ENCODE data around the gene LUZP1.

The LUZP1 gene

DNA sequence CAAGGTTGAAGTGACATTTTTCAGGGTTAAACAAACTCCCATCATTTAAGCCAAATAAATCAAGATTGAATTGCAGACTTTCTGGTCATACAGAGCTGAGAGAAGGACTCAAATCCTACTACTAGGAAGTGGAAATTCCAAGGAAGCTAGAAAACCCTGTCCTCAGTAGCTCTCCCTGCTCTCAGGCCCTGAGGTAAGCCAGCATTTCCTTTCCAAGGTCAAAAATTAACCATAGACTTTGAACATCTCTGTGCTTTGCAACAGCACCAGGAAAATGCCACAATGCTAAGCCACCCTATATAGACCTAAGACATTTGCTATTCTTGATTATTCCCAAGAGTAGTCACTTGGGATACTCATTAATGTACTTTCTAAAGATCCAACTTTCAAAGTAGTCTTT is 45.1 kb downstream of the LUZP1 start:
- no peak overlapping the region for H3K4me3 ChIP-seq (ENCODE audit: low read depth, low read length)
- TF ChIP-seq HOXC10 (CRISPR knock-in tag; IDR thresholded peaks at IDR 0.05) (no peak), ZNF768 (tag by site-specific recombination; IDR thresholded peaks at IDR 0.05) (no peak), ZNF521 (tag by site-specific recombination; IDR thresholded peaks at IDR 0.05) (no peak), ZNF2 (tag by site-specific recombination; IDR thresholded peaks at IDR 0.05) (no peak), TRIM28 (IDR thresholded peaks at IDR 0.05; ENCODE audit: borderline replicate concordance, low read length) (no peak), ZNF404 (tag by site-specific recombination; IDR thresholded peaks at IDR 0.05) (no peak), GLI2 (tag by site-specific recombination; IDR thresholded peaks at IDR 0.05; ENCODE audit: borderline replicate concordance, low read depth) (no peak), ZNF629 (tag by site-specific recombination; IDR thresholded peaks at IDR 0.05) (no peak), PRDM1 (tag by site-specific recombination; IDR thresholded peaks at IDR 0.05) (no peak), ZNF426 (tag by site-specific recombination; IDR thresholded peaks at IDR 0.05) (no peak), ZNF660 (tag by site-specific recombination; IDR thresholded peaks at IDR 0.05) (no peak), ZNF658 (tag by site-specific recombination; IDR thresholded peaks at IDR 0.05) (no peak), ZNF214 (tag by site-specific recombination; IDR thresholded peaks at IDR 0.05; ENCODE audit: borderline replicate concordance) (no peak), ZNF112 (tag by site-specific recombination; IDR thresholded peaks at IDR 0.05) (no peak), ZNF324 (tag by site-specific recombination; IDR thresholded peaks at IDR 0.05) (no peak)
- TF ChIP-seq, protein P1, sequence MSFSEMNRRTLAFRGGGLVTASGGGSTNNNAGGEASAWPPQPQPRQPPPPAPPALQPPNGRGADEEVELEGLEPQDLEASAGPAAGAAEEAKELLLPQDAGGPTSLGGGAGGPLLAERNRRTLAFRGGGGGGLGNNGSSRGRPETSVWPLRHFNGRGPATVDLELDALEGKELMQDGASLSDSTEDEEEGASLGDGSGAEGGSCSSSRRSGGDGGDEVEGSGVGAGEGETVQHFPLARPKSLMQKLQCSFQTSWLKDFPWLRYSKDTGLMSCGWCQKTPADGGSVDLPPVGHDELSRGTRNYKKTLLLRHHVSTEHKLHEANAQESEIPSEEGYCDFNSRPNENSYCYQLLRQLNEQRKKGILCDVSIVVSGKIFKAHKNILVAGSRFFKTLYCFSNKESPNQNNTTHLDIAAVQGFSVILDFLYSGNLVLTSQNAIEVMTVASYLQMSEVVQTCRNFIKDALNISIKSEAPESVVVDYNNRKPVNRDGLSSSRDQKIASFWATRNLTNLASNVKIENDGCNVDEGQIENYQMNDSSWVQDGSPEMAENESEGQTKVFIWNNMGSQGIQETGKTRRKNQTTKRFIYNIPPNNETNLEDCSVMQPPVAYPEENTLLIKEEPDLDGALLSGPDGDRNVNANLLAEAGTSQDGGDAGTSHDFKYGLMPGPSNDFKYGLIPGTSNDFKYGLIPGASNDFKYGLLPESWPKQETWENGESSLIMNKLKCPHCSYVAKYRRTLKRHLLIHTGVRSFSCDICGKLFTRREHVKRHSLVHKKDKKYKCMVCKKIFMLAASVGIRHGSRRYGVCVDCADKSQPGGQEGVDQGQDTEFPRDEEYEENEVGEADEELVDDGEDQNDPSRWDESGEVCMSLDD (tag by site-specific recombination; IDR thresholded peaks at IDR 0.05) = no peak
- TF ChIP-seq, protein P2, sequence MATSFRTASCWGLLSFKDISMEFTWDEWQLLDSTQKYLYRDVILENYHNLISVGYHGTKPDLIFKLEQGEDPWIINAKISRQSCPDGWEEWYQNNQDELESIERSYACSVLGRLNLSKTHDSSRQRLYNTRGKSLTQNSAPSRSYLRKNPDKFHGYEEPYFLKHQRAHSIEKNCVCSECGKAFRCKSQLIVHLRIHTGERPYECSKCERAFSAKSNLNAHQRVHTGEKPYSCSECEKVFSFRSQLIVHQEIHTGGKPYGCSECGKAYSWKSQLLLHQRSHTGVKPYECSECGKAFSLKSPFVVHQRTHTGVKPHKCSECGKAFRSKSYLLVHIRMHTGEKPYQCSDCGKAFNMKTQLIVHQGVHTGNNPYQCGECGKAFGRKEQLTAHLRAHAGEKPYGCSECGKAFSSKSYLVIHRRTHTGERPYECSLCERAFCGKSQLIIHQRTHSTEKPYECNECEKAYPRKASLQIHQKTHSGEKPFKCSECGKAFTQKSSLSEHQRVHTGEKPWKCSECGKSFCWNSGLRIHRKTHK (tag by site-specific recombination; IDR thresholded peaks at IDR 0.05) = no peak
- TF ChIP-seq, protein P3, sequence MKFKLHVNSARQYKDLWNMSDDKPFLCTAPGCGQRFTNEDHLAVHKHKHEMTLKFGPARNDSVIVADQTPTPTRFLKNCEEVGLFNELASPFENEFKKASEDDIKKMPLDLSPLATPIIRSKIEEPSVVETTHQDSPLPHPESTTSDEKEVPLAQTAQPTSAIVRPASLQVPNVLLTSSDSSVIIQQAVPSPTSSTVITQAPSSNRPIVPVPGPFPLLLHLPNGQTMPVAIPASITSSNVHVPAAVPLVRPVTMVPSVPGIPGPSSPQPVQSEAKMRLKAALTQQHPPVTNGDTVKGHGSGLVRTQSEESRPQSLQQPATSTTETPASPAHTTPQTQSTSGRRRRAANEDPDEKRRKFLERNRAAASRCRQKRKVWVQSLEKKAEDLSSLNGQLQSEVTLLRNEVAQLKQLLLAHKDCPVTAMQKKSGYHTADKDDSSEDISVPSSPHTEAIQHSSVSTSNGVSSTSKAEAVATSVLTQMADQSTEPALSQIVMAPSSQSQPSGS (tag by site-specific recombination; IDR thresholded peaks at IDR 0.05; ENCODE audit: low read depth) = no peak
- TF ChIP-seq, protein P4, sequence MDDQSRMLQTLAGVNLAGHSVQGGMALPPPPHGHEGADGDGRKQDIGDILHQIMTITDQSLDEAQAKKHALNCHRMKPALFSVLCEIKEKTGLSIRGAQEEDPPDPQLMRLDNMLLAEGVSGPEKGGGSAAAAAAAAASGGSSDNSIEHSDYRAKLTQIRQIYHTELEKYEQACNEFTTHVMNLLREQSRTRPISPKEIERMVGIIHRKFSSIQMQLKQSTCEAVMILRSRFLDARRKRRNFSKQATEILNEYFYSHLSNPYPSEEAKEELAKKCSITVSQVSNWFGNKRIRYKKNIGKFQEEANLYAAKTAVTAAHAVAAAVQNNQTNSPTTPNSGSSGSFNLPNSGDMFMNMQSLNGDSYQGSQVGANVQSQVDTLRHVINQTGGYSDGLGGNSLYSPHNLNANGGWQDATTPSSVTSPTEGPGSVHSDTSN (CRISPR knock-in tag; IDR thresholded peaks at IDR 0.05) = no peak
- no peaks in the 10 kb centered on the region for H3K9me3 ChIP-seq (ENCODE audit: control insufficient read depth, insufficient read depth, low read depth, low read length)
- peaks cover 5% of the 10 kb centered on the region for H3K4me1 ChIP-seq (ENCODE audit: control insufficient read depth, insufficient read depth, low read length)
- ChIA-PET POLR2A (interaction anchor here (0.7 kb wide), 1 partner anchor 836 kb away, joined by 8 read pairs; no protein-coding TSS in a partner anchor), CTCF (interaction anchor here (1.2 kb wide), 1 partner anchor 16 kb away, joined by 3 read pairs; no protein-coding TSS in a partner anchor)
- no peak overlapping the region for H3K27ac ChIP-seq (ENCODE audit: extremely low read depth, low read depth, low read length)
- H3K36me3 ChIP-seq (ENCODE audit: control insufficient read depth in 2 of 2, insufficient read depth in 1 of 2, low read length in 2 of 2) = no peaks in the 10 kb centered on the region

DNA sequence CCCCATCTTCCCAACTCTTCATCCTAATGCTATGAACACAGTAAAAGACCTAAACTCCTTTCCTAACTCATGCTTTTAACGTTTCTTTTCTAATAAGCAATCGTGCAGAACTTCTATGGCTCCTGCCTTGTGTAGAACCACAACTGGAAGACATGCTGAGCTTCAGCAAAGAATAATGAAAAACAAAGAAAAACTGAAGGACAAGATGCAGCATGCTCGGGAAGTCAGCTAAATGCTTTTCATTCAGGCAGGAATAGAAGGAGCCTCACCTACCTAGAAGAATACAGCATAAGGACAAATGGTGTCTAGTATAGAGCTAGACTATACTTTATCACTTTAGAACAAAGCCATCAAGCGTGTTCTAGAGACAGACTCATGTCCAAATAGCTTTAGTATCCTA is 45.9 kb downstream of the LUZP1 start:
- no peak overlapping the region for H3K27ac ChIP-seq (ENCODE audit: extremely low read depth, low read depth, low read length)
- H3K4me1 ChIP-seq (ENCODE audit: control insufficient read depth, insufficient read depth, low read length) = peaks cover 5% of the 10 kb centered on the region
- CTCF ChIA-PET = interaction anchor here (0.5 to 1.2 kb wide), 4 partner anchors 14 to 214 kb away, joined by 3 to 4 read pairs (median 4); no protein-coding TSS in a partner anchor
- no peaks in the 10 kb centered on the region for H3K9me3 ChIP-seq (ENCODE audit: control insufficient read depth, insufficient read depth, low read depth, low read length)
- H3K4me3 ChIP-seq (ENCODE audit: low read depth, low read length) = no peak overlapping the region
- POLR2A ChIA-PET = interaction anchor here (0.7 kb wide), 1 partner anchor 9 kb away, joined by 3 read pairs; no protein-coding TSS in a partner anchor
- H3K36me3 ChIP-seq (ENCODE audit: control insufficient read depth in 2 of 2, insufficient read depth in 1 of 2, low read length in 2 of 2) = no peaks in the 10 kb centered on the region
- TF ChIP-seq ZNF394 (tag by site-specific recombination; IDR thresholded peaks at IDR 0.05; ENCODE audit: borderline replicate concordance) (no peak), ZNF560 (tag by site-specific recombination; IDR thresholded peaks at IDR 0.05; ENCODE audit: borderline replicate concordance) (no peak)
- TF ChIP-seq, protein P5, sequence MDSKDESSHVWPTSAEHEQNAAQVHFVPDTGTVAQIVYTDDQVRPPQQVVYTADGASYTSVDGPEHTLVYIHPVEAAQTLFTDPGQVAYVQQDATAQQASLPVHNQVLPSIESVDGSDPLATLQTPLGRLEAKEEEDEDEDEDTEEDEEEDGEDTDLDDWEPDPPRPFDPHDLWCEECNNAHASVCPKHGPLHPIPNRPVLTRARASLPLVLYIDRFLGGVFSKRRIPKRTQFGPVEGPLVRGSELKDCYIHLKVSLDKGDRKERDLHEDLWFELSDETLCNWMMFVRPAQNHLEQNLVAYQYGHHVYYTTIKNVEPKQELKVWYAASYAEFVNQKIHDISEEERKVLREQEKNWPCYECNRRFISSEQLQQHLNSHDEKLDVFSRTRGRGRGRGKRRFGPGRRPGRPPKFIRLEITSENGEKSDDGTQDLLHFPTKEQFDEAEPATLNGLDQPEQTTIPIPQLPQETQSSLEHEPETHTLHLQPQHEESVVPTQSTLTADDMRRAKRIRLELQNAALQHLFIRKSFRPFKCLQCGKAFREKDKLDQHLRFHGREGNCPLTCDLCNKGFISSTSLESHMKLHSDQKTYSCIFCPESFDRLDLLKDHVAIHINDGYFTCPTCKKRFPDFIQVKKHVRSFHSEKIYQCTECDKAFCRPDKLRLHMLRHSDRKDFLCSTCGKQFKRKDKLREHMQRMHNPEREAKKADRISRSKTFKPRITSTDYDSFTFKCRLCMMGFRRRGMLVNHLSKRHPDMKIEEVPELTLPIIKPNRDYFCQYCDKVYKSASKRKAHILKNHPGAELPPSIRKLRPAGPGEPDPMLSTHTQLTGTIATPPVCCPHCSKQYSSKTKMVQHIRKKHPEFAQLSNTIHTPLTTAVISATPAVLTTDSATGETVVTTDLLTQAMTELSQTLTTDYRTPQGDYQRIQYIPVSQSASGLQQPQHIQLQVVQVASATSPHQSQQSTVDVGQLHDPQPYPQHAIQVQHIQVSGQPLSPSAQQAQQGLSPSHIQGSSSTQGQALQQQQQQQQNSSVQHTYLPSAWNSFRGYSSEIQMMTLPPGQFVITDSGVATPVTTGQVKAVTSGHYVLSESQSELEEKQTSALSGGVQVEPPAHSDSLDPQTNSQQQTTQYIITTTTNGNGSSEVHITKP (tag by site-specific recombination; IDR thresholded peaks at IDR 0.05) = 0 out of 2 replicates have a peak, but pooled peaks have one; percentile 3
